ENCODE results near the gene TSTD2.
"Not testable (repeated sequence)": the region's sequence is repeated elsewhere in the genome, so short reads cannot be mapped to it uniquely, and the experiment has no call there.

DNA sequence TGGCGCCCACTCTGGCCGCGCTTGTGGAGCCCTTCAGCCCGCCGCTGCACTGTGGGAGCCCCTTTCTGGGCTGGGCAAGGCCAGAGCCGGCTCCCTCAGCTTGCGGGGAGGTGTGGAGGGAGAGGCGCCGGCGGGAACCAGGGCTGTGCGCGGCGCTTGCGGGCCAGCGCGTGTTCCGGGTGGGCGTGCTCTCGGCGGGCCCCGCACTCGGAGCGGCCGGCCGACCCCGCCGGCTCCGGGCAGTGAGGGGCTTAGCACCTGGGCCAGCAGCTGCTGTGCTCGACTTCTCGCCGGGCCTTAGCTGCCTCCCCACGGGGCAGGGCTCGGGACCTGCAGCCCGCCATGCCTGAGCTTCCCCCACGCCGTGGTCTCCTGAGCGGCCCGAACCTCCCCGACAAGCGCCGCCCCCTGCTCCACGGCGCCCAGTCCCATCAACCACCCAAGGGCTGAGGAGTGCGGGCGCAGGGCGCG is 59.0 kb downstream of the TSTD2 start:
- TF ChIP-seq, protein P1, sequence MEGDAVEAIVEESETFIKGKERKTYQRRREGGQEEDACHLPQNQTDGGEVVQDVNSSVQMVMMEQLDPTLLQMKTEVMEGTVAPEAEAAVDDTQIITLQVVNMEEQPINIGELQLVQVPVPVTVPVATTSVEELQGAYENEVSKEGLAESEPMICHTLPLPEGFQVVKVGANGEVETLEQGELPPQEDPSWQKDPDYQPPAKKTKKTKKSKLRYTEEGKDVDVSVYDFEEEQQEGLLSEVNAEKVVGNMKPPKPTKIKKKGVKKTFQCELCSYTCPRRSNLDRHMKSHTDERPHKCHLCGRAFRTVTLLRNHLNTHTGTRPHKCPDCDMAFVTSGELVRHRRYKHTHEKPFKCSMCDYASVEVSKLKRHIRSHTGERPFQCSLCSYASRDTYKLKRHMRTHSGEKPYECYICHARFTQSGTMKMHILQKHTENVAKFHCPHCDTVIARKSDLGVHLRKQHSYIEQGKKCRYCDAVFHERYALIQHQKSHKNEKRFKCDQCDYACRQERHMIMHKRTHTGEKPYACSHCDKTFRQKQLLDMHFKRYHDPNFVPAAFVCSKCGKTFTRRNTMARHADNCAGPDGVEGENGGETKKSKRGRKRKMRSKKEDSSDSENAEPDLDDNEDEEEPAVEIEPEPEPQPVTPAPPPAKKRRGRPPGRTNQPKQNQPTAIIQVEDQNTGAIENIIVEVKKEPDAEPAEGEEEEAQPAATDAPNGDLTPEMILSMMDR (IDR thresholded peaks at IDR 0.05), result not testable (repeated sequence)
- not testable (repeated sequence) for TF ChIP-seq POLR2A (IDR thresholded peaks at IDR 0.05)
